HCT116 (cell line): ENCODE results near the gene RIN3.

Experiments
- CEBPB ChIP-seq: IDR thresholded peaks from 2 replicates; pipeline ENCODE4 v1.6.1; 2012; ENCODE audit warnings: low read depth
- EGR1 ChIP-seq: IDR thresholded peaks from 2 replicates; pipeline ENCODE4 v1.6.1; 2012; ENCODE audit warnings: low read depth
- JUND ChIP-seq: IDR thresholded peaks from 2 replicates; pipeline ENCODE4 v1.6.1; 2012
- POLR2A ChIP-seq: IDR thresholded peaks from 2 replicates; pipeline ENCODE4 v1.7.0; 2011; ENCODE audit warnings: borderline replicate concordance; ENCODE audit not compliant: insufficient read depth, insufficient read length; ENCODE audit errors: extremely low read depth
- POLR2AphosphoS5 ChIP-seq: IDR thresholded peaks from 2 replicates; pipeline ENCODE4 v1.6.1; 2011; ENCODE audit warnings: mild to moderate bottlenecking, low read depth, low read length, moderate library complexity
- RAD21 ChIP-seq: IDR thresholded peaks from 2 replicates; pipeline ENCODE4 v1.6.1; 2012; ENCODE audit warnings: low read depth, mild to moderate bottlenecking
- TCF7L2 ChIP-seq: IDR thresholded peaks from 2 replicates; pipeline ENCODE4 v1.7.0; 2011; ENCODE audit warnings: borderline replicate concordance, inconsistent platforms; ENCODE audit not compliant: insufficient read depth, insufficient read length; ENCODE audit errors: extremely low read depth
- YY1 ChIP-seq: IDR thresholded peaks from 2 replicates; pipeline ENCODE4 v1.6.1; 2011; ENCODE audit warnings: low read length, low read depth, moderate library complexity, mild to moderate bottlenecking; ENCODE audit not compliant: insufficient replicate concordance; ENCODE audit errors: extremely low read depth
- ZNF274 ChIP-seq: fragments of 200-500 bp; sonication (Bioruptor generic); IDR thresholded peaks from 2 replicates; pipeline ENCODE4 v1.6.1; 2014; ENCODE audit warnings: mild to moderate bottlenecking, low read depth, low read length, inconsistent platforms
- TF ChIP-seq, protein P1 (sequence below): IDR thresholded peaks from 2 replicates; pipeline ENCODE4 v1.6.1; 2012
- TF ChIP-seq, protein P2 (sequence below), 3 experiments: fragments of 200-600 bp in 1 of 3; sonication (generic) in 1 of 3; IDR thresholded peaks in 2 of 3; conservative IDR thresholded peaks in 1 of 3; 2 replicates each; pipeline ENCODE4 v1.5.1; 2012 to 2017; ENCODE audit warnings: low read depth in 2 of 3, low read length in 2 of 3, antibody characterized with exemption in 1 of 3, borderline replicate concordance in 1 of 3, control low read depth in 1 of 3, mild to moderate bottlenecking in 1 of 3, mixed read lengths in 1 of 3, mixed run types in 1 of 3, moderate library complexity in 1 of 3; ENCODE audit not compliant: insufficient read depth in 1 of 3
- TF ChIP-seq, protein P3 (sequence below): IDR thresholded peaks from 2 replicates; pipeline ENCODE4 v1.6.1; 2012

DNA sequence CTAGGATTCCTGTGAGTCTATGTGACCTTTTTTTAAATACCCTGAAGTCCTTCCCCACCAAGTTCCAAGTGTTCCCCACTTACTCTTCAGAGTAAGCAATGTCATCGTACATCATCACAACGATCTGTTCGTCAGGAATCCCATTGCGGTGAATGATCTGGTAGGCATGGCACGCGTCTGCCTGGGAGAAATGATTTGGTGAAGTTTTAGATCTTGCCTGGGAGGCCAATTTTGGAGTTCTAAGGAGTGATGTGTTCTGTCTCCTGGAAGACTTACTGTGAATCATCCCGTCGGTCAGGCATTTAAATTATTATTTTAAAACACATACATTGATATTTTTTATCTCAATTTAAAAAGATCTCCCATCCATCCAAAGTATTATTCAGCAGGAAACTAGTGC is 205.1 kb downstream of the RIN3 start:
- TF ChIP-seq, protein P1, sequence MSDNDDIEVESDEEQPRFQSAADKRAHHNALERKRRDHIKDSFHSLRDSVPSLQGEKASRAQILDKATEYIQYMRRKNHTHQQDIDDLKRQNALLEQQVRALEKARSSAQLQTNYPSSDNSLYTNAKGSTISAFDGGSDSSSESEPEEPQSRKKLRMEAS: no peak
- TF ChIP-seq, protein P2, sequence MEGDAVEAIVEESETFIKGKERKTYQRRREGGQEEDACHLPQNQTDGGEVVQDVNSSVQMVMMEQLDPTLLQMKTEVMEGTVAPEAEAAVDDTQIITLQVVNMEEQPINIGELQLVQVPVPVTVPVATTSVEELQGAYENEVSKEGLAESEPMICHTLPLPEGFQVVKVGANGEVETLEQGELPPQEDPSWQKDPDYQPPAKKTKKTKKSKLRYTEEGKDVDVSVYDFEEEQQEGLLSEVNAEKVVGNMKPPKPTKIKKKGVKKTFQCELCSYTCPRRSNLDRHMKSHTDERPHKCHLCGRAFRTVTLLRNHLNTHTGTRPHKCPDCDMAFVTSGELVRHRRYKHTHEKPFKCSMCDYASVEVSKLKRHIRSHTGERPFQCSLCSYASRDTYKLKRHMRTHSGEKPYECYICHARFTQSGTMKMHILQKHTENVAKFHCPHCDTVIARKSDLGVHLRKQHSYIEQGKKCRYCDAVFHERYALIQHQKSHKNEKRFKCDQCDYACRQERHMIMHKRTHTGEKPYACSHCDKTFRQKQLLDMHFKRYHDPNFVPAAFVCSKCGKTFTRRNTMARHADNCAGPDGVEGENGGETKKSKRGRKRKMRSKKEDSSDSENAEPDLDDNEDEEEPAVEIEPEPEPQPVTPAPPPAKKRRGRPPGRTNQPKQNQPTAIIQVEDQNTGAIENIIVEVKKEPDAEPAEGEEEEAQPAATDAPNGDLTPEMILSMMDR (IDR thresholded peaks at IDR 0.05 in 2 of 3, conservative IDR thresholded peaks at IDR 0.05 in 1 of 3; ENCODE audit: borderline replicate concordance in 1 of 3, insufficient read depth in 1 of 3, low read depth in 2 of 3, low read length in 2 of 3): no peak
- no peak for TF ChIP-seq JUND
- TF ChIP-seq POLR2A: no peak
- TF ChIP-seq EGR1: no peak
- no peak for TF ChIP-seq YY1
- TF ChIP-seq, protein P3, sequence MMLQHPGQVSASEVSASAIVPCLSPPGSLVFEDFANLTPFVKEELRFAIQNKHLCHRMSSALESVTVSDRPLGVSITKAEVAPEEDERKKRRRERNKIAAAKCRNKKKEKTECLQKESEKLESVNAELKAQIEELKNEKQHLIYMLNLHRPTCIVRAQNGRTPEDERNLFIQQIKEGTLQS: no peak
- no peak for TF ChIP-seq POLR2AphosphoS5
- no peak for TF ChIP-seq RAD21
- TF ChIP-seq TCF7L2: no peak
- no peak for TF ChIP-seq ZNF274
- TF ChIP-seq CEBPB: no peak
